Loucy (cell line): Measurements from ENCODE around the gene SYT13.

Source experiments
- H2AFZ ChIP-seq: fragments of 200-600 bp; sonication (generic); 2 replicates; pipeline ENCODE4 v1.6.0; 2016; ENCODE audit warnings: antibody characterized with exemption, mild to moderate bottlenecking, low read length, moderate library complexity
- H3F3A ChIP-seq: fragments of 200-600 bp; 2 replicates; pipeline ENCODE4 v1.6.0; 2016; ENCODE audit warnings: antibody characterized with exemption, low read depth, mild to moderate bottlenecking
- H3K27me3 ChIP-seq: fragments of 200-600 bp; sonication (generic); 2 replicates; pipeline ENCODE4 v1.6.1; 2014; ENCODE audit warnings: low read length, mild to moderate bottlenecking; ENCODE audit not compliant: insufficient read depth, poor library complexity, severe bottlenecking
- H3K36me3 ChIP-seq: fragments of 200-600 bp; sonication (generic); 2 replicates; pipeline ENCODE4 v1.6.1; 2016; ENCODE audit warnings: low read length; ENCODE audit not compliant: insufficient read depth
- H3K4me1 ChIP-seq: fragments of 200-600 bp; sonication (generic); 2 replicates; pipeline ENCODE4 v1.5.1; 2014; ENCODE audit warnings: low read length, mild to moderate bottlenecking; ENCODE audit not compliant: insufficient read depth, poor library complexity, severe bottlenecking
- H3K4me2 ChIP-seq: fragments of 200-600 bp; sonication (generic); 2 replicates; pipeline ENCODE4 v1.6.0; 2014; ENCODE audit warnings: antibody characterized with exemption, low read length, low read depth, mild to moderate bottlenecking; ENCODE audit not compliant: poor library complexity, severe bottlenecking
- H3K4me3 ChIP-seq: fragments of 200-600 bp; sonication (generic); 2 replicates; pipeline ENCODE4 v1.5.1; 2014; ENCODE audit warnings: low read length, mild to moderate bottlenecking, mixed read lengths; ENCODE audit not compliant: poor library complexity, severe bottlenecking
- H3K79me2 ChIP-seq: fragments of 200-600 bp; sonication (generic); 2 replicates; pipeline ENCODE4 v1.6.1; 2014; ENCODE audit warnings: low read length; ENCODE audit not compliant: insufficient read depth
- H3K9ac ChIP-seq: fragments of 200-600 bp; sonication (generic); 2 replicates; pipeline ENCODE4 v1.6.0; 2014; ENCODE audit warnings: mild to moderate bottlenecking, low read depth, low read length, moderate library complexity; ENCODE audit not compliant: poor library complexity, severe bottlenecking
- H3K9me2 ChIP-seq: fragments of 200-600 bp; sonication (generic); replicated peaks from 2 replicates; pipeline ENCODE4 v1.6.1; 2016; ENCODE audit warnings: low read depth, low read length, mixed read lengths
- H3K9me3 ChIP-seq: fragments of 200-600 bp; sonication (generic); 2 replicates; pipeline ENCODE4 v1.6.1; 2014; ENCODE audit warnings: mild to moderate bottlenecking, antibody characterized with exemption, low read length, low read depth; ENCODE audit not compliant: insufficient read depth
- H4K20me1 ChIP-seq: fragments of 200-600 bp; sonication (generic); 2 replicates; pipeline ENCODE4 v1.6.0; 2014; ENCODE audit warnings: antibody characterized with exemption, low read length, mild to moderate bottlenecking; ENCODE audit not compliant: insufficient read depth, poor library complexity, severe bottlenecking
- CTCF ChIP-seq: fragments of 200-600 bp; sonication (generic); conservative IDR thresholded peaks from 2 replicates; pipeline ENCODE4 v1.5.1; 2014; ENCODE audit warnings: mild to moderate bottlenecking, antibody characterized with exemption, low read length
- EZH2phosphoT487 ChIP-seq: fragments of 200-600 bp; IDR thresholded peaks from 2 replicates; pipeline ENCODE4 v1.6.1; 2018; ENCODE audit warnings: antibody characterized with exemption, mild to moderate bottlenecking, moderate library complexity, borderline replicate concordance

The SYT13 gene

GRCh38 chr11:45217991-45218390 lies 68.2 kb downstream of the SYT13 start:
- Histone ChIP-seq H3K9ac (no peak overlapping the region), H3K4me1 (peaks cover 15% of the 10 kb centered on the region), H3F3A (no peaks in the 10 kb centered on the region), H3K36me3 (peaks cover 32% of the 10 kb centered on the region; the same call in 1 of the 2 replicates), H3K27me3 (no peaks in the 10 kb centered on the region), H4K20me1 (no peaks in the 10 kb centered on the region), H3K9me2 (no peaks in the 10 kb centered on the region), H3K4me2 (no peak overlapping the region), H2AFZ (no peak overlapping the region), H3K9me3 (no peaks in the 10 kb centered on the region), H3K4me3 (no peak overlapping the region), H3K79me2 (no peaks in the 10 kb centered on the region)
- TF ChIP-seq EZH2phosphoT487 (no peak), CTCF (no peak)

- H3K36me3 ChIP-seq, result peaks cover 32% of the 10 kb centered on the region; the same call in 1 of the 2 replicates
- H3F3A ChIP-seq, result no peaks in the 10 kb centered on the region
- H3K4me2 ChIP-seq, result no peak overlapping the region
- TF ChIP-seq EZH2phosphoT487 (no peak), CTCF (no peak)
- H3K9ac ChIP-seq, result no peak overlapping the region
- peaks cover 15% of the 10 kb centered on the region for H3K4me1 ChIP-seq
- no peak overlapping the region for H2AFZ ChIP-seq
- H3K9me3 ChIP-seq, result no peaks in the 10 kb centered on the region
- H3K4me3 ChIP-seq, result no peak overlapping the region
- no peaks in the 10 kb centered on the region for H3K9me2 ChIP-seq
- no peaks in the 10 kb centered on the region for H3K79me2 ChIP-seq
- no peaks in the 10 kb centered on the region for H4K20me1 ChIP-seq
- H3K27me3 ChIP-seq, result no peaks in the 10 kb centered on the region
These were observed 69.2 kb downstream of the SYT13 start for GRCh38 chr11:45216901-45217300.

- H3K9me3 ChIP-seq, result no peaks in the 10 kb centered on the region
- H3K4me3 ChIP-seq, result no peak overlapping the region
- H3K4me2 ChIP-seq, result no peak overlapping the region
- H4K20me1 ChIP-seq, result no peaks in the 10 kb centered on the region
- no peaks in the 10 kb centered on the region for H3K79me2 ChIP-seq
- H3K27me3 ChIP-seq, result no peaks in the 10 kb centered on the region
- peaks cover 26% of the 10 kb centered on the region; the same call in 1 of the 2 replicates for H3K36me3 ChIP-seq
- H2AFZ ChIP-seq, result no peak overlapping the region
- no peaks in the 10 kb centered on the region for H3F3A ChIP-seq
- H3K9me2 ChIP-seq, result no peaks in the 10 kb centered on the region
- no peak for TF ChIP-seq EZH2phosphoT487
- TF ChIP-seq CTCF, result no peak
- H3K4me1 ChIP-seq, result peaks cover 16% of the 10 kb centered on the region
- H3K9ac ChIP-seq, result no peak overlapping the region
These were observed 70.1 kb downstream of the SYT13 start for GRCh38 chr11:45216031-45216430.
